K562 (cell line): ENCODE results near the gene CPSF4. TPM values are rescaled to one million over a fixed set of nuclear protein-coding genes. Genes with fewer than 3 reads are reported as not detected.

ENCODE experiments used
- CCAR2 ChIP-seq: fragments of 200-400 bp; formaldehyde crosslinking; IDR thresholded peaks from 2 replicates; pipeline ENCODE4 v1.6.1; 2017; ENCODE audit warnings: mild to moderate bottlenecking, low read depth, low read length
- IRF9 ChIP-seq: fragments of 450-650 bp; IDR thresholded peaks from 2 replicates; pipeline ENCODE4 v1.6.1; 2016; ENCODE audit warnings: missing biosample characterization, missing genetic modification characterization
- POLR2AphosphoS2 ChIP-seq: IDR thresholded peaks from 2 replicates; pipeline ENCODE4 v1.6.1; 2012; ENCODE audit warnings: low read length, improper control_type of control experiment
- RB1 ChIP-seq: fragments of 450-650 bp; IDR thresholded peaks from 2 replicates; pipeline ENCODE4 v1.6.1; 2017; ENCODE audit warnings: low read depth, mild to moderate bottlenecking
- SOX6 ChIP-seq: fragments of 450-650 bp; IDR thresholded peaks from 2 replicates; pipeline ENCODE4 v1.6.1; 2014; ENCODE audit warnings: mild to moderate bottlenecking
- TAF7 ChIP-seq: fragments of 450-650 bp; IDR thresholded peaks from 2 replicates; pipeline ENCODE4 v1.6.1; 2016; ENCODE audit warnings: missing genetic modification characterization, missing compliant biosample characterization
- XRCC3 ChIP-seq: fragments of 450-650 bp; IDR thresholded peaks from 2 replicates; pipeline ENCODE4 v1.6.1; 2017; ENCODE audit warnings: mild to moderate bottlenecking, moderate library complexity
- ZNF436 ChIP-seq: fragments of 250-450, 450-650 bp; sonication (Bioruptor Pico); formaldehyde crosslinking; IDR thresholded peaks from 2 replicates; pipeline ENCODE4 v1.7.0; 2020; ENCODE audit warnings: mild to moderate bottlenecking
- ZNF589 ChIP-seq: fragments of 200-800 bp; sonication (Bioruptor generic); IDR thresholded peaks from 2 replicates; pipeline ENCODE4 v1.6.1; 2016; ENCODE audit warnings: low read depth, missing genetic modification characterization, missing compliant biosample characterization
- ZNF609 ChIP-seq: sonication (generic); formaldehyde crosslinking; IDR thresholded peaks from 2 replicates; pipeline ENCODE4 v1.8.1; 2023; ENCODE audit warnings: missing genetic modification reagents, mild to moderate bottlenecking, borderline replicate concordance
- ZNF699 ChIP-seq: fragments of 250-450 bp; sonication (Bioruptor Pico); IDR thresholded peaks from 2 replicates; pipeline ENCODE4 v1.8.0; 2021; ENCODE audit warnings: mild to moderate bottlenecking, moderate library complexity; ENCODE audit not compliant: insufficient replicate concordance
- polyA plus RNA-seq, 8 experiments: library from polyadenylated mRNA; depleted of rRNA in 4 of 8; stranded (reverse) in 5 of 8; unstranded in 3 of 8; fragments of >200 nt; fragmentation: Nextera tagmentation in 2 of 8; fragmentation: Illumina TruSeq in 1 of 8; extraction: Ambion mirVana in 2 of 8; extraction: Trizol in 1 of 8; gene quantifications; 2 replicates each; pipeline versions ENCODE4 v1.2.1 to v1.2.3, GENCODE V29; 2011 to 2014; ENCODE audit warnings: inconsistent platforms in 1 of 8, missing spikeins in 1 of 8
- total RNA-seq, 7 experiments: library from RNA; depleted of rRNA in 6 of 7; stranded (reverse); fragments of >200 nt in 6 of 7; fragmentation: Illumina TruSeq in 2 of 7; extraction: Trizol in 2 of 7; gene quantifications; 2 replicates each; pipeline versions ENCODE4 v1.2.1 to v1.2.3, GENCODE V29; 2011 to 2021; ENCODE audit warnings: low replicate concordance in 1 of 7
- TF ChIP-seq, protein P1 (sequence below): fragments of 250-450 bp; sonication (Bioruptor Pico); IDR thresholded peaks from 2 replicates; pipeline ENCODE4 v1.5.0; 2021
- TF ChIP-seq, protein P2 (sequence below): sonication (generic); formaldehyde crosslinking; IDR thresholded peaks from 2 replicates; pipeline ENCODE4 v1.8.0; 2022; ENCODE audit warnings: missing genetic modification reagents, mild to moderate bottlenecking, moderate library complexity, borderline replicate concordance
- TF ChIP-seq, protein P3 (sequence below), 2 experiments: IDR thresholded peaks; 2 replicates each; pipeline ENCODE4 v1.6.1; 2011; ENCODE audit warnings: borderline replicate concordance in 1 of 2, control low read depth in 1 of 2, low read depth in 1 of 2, low read length in 1 of 2, mild to moderate bottlenecking in 1 of 2, mixed read lengths in 1 of 2, moderate library complexity in 1 of 2; ENCODE audit not compliant: insufficient read depth in 1 of 2, insufficient read length in 1 of 2, poor library complexity in 1 of 2, severe bottlenecking in 1 of 2; ENCODE audit errors: extremely low read depth in 1 of 2

Gene CPSF4
- total and polyA plus RNA-seq, 9 of the 15 experiments (the other 6 are each of a cell fraction or from before 2014, with no cell fraction given), result 16.9 to 118 (median 71.7) TPM

- no peak for TF ChIP-seq ZNF589 (CRISPR knock-in tag)
- TF ChIP-seq, protein P1, sequence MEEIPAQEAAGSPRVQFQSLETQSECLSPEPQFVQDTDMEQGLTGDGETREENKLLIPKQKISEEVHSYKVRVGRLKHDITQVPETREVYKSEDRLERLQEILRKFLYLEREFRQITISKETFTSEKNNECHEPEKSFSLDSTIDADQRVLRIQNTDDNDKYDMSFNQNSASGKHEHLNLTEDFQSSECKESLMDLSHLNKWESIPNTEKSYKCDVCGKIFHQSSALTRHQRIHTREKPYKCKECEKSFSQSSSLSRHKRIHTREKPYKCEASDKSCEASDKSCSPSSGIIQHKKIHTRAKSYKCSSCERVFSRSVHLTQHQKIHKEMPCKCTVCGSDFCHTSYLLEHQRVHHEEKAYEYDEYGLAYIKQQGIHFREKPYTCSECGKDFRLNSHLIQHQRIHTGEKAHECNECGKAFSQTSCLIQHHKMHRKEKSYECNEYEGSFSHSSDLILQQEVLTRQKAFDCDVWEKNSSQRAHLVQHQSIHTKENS (CRISPR knock-in tag), result no peak
- no peak for TF ChIP-seq IRF9 (tag)
- no peak for TF ChIP-seq CCAR2
- TF ChIP-seq XRCC3, result no peak
- TF ChIP-seq, protein P2, sequence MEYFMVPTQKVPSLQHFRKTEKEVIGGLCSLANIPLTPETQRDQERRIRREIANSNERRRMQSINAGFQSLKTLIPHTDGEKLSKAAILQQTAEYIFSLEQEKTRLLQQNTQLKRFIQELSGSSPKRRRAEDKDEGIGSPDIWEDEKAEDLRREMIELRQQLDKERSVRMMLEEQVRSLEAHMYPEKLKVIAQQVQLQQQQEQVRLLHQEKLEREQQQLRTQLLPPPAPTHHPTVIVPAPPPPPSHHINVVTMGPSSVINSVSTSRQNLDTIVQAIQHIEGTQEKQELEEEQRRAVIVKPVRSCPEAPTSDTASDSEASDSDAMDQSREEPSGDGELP, result peak; percentile 98
- TF ChIP-seq TAF7 (tag), result peak; percentile 91
- no peak; the same call in 1 of the 2 replicates for TF ChIP-seq POLR2AphosphoS2
- TF ChIP-seq SOX6, result peak; percentile 45; the same call in 1 of the 2 replicates
- no peak for TF ChIP-seq ZNF699
- peak; percentile 76 for TF ChIP-seq ZNF609 (CRISPR knock-in tag)
- TF ChIP-seq ZNF436 (CRISPR knock-in tag), result no peak
- TF ChIP-seq, protein P3, sequence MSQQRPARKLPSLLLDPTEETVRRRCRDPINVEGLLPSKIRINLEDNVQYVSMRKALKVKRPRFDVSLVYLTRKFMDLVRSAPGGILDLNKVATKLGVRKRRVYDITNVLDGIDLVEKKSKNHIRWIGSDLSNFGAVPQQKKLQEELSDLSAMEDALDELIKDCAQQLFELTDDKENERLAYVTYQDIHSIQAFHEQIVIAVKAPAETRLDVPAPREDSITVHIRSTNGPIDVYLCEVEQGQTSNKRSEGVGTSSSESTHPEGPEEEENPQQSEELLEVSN (IDR thresholded peaks at IDR 0.05; ENCODE audit: borderline replicate concordance in 1 of 2, extremely low read depth in 1 of 2, insufficient read depth in 1 of 2, insufficient read length in 1 of 2, low read depth in 1 of 2, low read length in 1 of 2, poor library complexity in 1 of 2, severe bottlenecking in 1 of 2), result no peak
- TF ChIP-seq RB1, result peak; percentile 47
Measured at GRCh38 chr7:99504603-99505323, 66.0 kb downstream of the CPSF4 start, which contains the start of gene ZKSCAN5 (continued).
